GM12878 (cell line): ENCODE measurements around the gene MCOLN1. TPM values are rescaled to one million over a fixed set of nuclear protein-coding genes. Genes with fewer than 3 reads are reported as not detected.

Experiments used
- ATAC-seq: fragments of 200-7000 bp; cut with Tn5 transposase; 3 replicates; pipeline ENCODE4 v1.9.1; 2020; ENCODE audit warnings: mild to moderate bottlenecking, moderate library complexity
- BruUV-seq: library from RNA; stranded (reverse); fragments of 400-500 nt; replicated peaks from 2 replicates; lab custom pipeline; 2021; lab: Mats Ljungman, UMichigan
- CTCF ChIA-PET: fragments of 300-600 bp; sonication (Branson Sonifier 250); formaldehyde crosslinking; extraction: SDS; loops from one replicate; lab custom pipeline; 2021; ENCODE audit warnings: inconsistent platforms; lab: Yijun Ruan, JAX
- POLR2A ChIA-PET: fragments of 350-600 bp; formaldehyde crosslinking; extraction: SDS; loops from one replicate; lab custom pipeline; 2021; ENCODE audit warnings: inconsistent platforms; lab: Charles Lee
- RAD21 ChIA-PET: fragments of 300-600 bp; sonication (Branson Sonifier 250); formaldehyde crosslinking; loops from one replicate; lab custom pipeline; 2023; ENCODE audit warnings: antibody characterized with exemption; ENCODE audit not compliant: unreplicated experiment; lab: Charles Lee
- SMC1A ChIA-PET: fragments of 300-600 bp; sonication (Branson Sonifier 250); formaldehyde crosslinking; loops from one replicate; lab custom pipeline; 2023; ENCODE audit not compliant: unreplicated experiment, uncharacterized antibody; lab: Charles Lee
- DNase-seq: peaks from one replicate; pipeline ENCODE4 v3.0.0-alpha.2; 2011; ENCODE audit warnings: low read depth, low spot score
- FAIRE-seq: peaks from 3 replicates; lab custom pipeline; 2011; peaks lifted over from hg19 to GRCh38; lab: Jason Lieb, UNC
- H2AFZ ChIP-seq: 2 replicates; pipeline ENCODE4 v1.6.0; 2011; ENCODE audit warnings: low read depth, low read length, control low read depth; ENCODE audit not compliant: control insufficient read depth
- H3K27ac ChIP-seq: 2 replicates; pipeline ENCODE4 v1.5.1; 2011; ENCODE audit warnings: control low read depth; ENCODE audit not compliant: control insufficient read depth, insufficient read depth
- H3K27me3 ChIP-seq, 2 experiments: replicated peaks in 1 of 2; 2 replicates each; pipeline versions ENCODE4 v1.6.0 to v1.6.1; 2011; ENCODE audit warnings: low read length in 1 of 2; ENCODE audit not compliant: control insufficient read depth in 2 of 2, insufficient read depth in 2 of 2
- H3K36me3 ChIP-seq, 2 experiments: 2 replicates each; pipeline ENCODE4 v1.5.1; 2011; ENCODE audit warnings: low read length in 1 of 2; ENCODE audit not compliant: control insufficient read depth in 2 of 2, insufficient read depth in 2 of 2
- H3K4me1 ChIP-seq: 2 replicates; pipeline ENCODE4 v1.6.1; 2011; ENCODE audit warnings: mild to moderate bottlenecking, low read length, moderate library complexity, mixed read lengths; ENCODE audit not compliant: control insufficient read depth, insufficient read depth
- H3K4me2 ChIP-seq: 2 replicates; pipeline ENCODE4 v1.6.0; 2011; ENCODE audit warnings: control low read depth; ENCODE audit not compliant: control insufficient read depth, insufficient read depth
- H3K4me3 ChIP-seq: fragments of 200-600 bp; sonication (generic); 2 replicates; pipeline ENCODE4 v1.5.1; 2016
- H3K79me2 ChIP-seq: 2 replicates; pipeline ENCODE4 v1.6.0; 2011; ENCODE audit warnings: low read length; ENCODE audit not compliant: control insufficient read depth, insufficient read depth
- H3K9ac ChIP-seq: 2 replicates; pipeline ENCODE4 v1.8.0; 2011; ENCODE audit warnings: low read length, control low read depth, mixed read lengths; ENCODE audit not compliant: control insufficient read depth, insufficient read depth
- H3K9me3 ChIP-seq: replicated peaks from 3 replicates; pipeline ENCODE4 v1.5.1; 2011; ENCODE audit warnings: mild to moderate bottlenecking, low read length; ENCODE audit not compliant: control insufficient read depth, insufficient read depth
- H4K20me1 ChIP-seq: 2 replicates; pipeline ENCODE4 v1.6.0; 2011; ENCODE audit not compliant: control insufficient read depth, insufficient read depth
- EP300 ChIP-seq, 2 experiments: fragments of 150-350 bp in 1 of 2; IDR thresholded peaks; 2 replicates each; pipeline ENCODE4 v1.6.1; 2011 to 2012; ENCODE audit warnings: low read depth in 2 of 2, low read length in 2 of 2, borderline replicate concordance in 1 of 2, improper control_type of control experiment in 1 of 2, inconsistent platforms in 1 of 2; ENCODE audit not compliant: control insufficient read depth in 1 of 2
- POLR2A ChIP-seq: IDR thresholded peaks from 2 replicates; pipeline ENCODE4 v1.6.1; 2011; ENCODE audit warnings: low read depth, mild to moderate bottlenecking, low read length
- POLR2AphosphoS5 ChIP-seq: IDR thresholded peaks from 2 replicates; pipeline ENCODE4 v1.6.1; 2011; ENCODE audit warnings: mild to moderate bottlenecking, low read length, inconsistent platforms
- YBX1 ChIP-seq: fragments of 450-650 bp; IDR thresholded peaks from 2 replicates; pipeline ENCODE4 v1.6.1; 2016; ENCODE audit warnings: antibody characterized with exemption
- ZBTB4 ChIP-seq: fragments of 450-650 bp; formaldehyde crosslinking; IDR thresholded peaks from 2 replicates; pipeline ENCODE4 v1.4.0; 2022; ENCODE audit warnings: mild to moderate bottlenecking, moderate library complexity
- WGBS: methylation state at CpG from one replicate; pipeline ENCODE4 v1.1.6; 2016; ENCODE audit warnings: low lambda C conversion rate; ENCODE audit not compliant: insufficient replicate concordance, insufficient coverage; ENCODE audit errors: missing lambda C conversion rate; 5-methylcytosine and 5-hydroxymethylcytosine counted together
- in situ Hi-C: fragments of 300-500 bp; cut with MboI; formaldehyde crosslinking; loops from 9 replicates; pipeline ENCODE4 v1.14.3; 2018; ENCODE audit warnings: mixed read lengths
- intact Hi-C: fragments of 100-400 bp; cut with micrococcal nuclease; formaldehyde crosslinking; loops from one replicate; pipeline ENCODE4 v1.14.2; 2022; ENCODE audit not compliant: unreplicated experiment
- polyA plus RNA-seq, 11 experiments: library from polyadenylated mRNA; depleted of rRNA in 4 of 11; unstranded in 6 of 11; stranded (reverse) in 5 of 11; fragments of >200 nt; fragmentation: Nextera tagmentation in 4 of 11; fragmentation: Illumina TruSeq in 1 of 11; extraction: Ambion mirVana in 4 of 11; extraction: Trizol in 1 of 11; gene quantifications; 1 replicate in 1 of 11; 2 replicates in 10 of 11; pipeline versions ENCODE4 v1.2.1 to v1.2.3, GENCODE V29; 2011 to 2016; ENCODE audit warnings: inconsistent platforms in 2 of 11, missing spikeins in 2 of 11, low read depth in 1 of 11
- total RNA-seq, 4 experiments: library from RNA; depleted of rRNA in 3 of 4; stranded (reverse); fragments of >200 nt in 3 of 4; fragmentation: Illumina TruSeq in 1 of 4; extraction: Trizol in 1 of 4; gene quantifications; 2 replicates each; pipeline versions ENCODE4 v1.2.1 to v1.2.3, GENCODE V29; 2013 to 2021
- TF ChIP-seq, protein P1 (sequence below): IDR thresholded peaks from 2 replicates; pipeline ENCODE4 v1.6.1; 2011; ENCODE audit warnings: borderline replicate concordance, low read depth, mild to moderate bottlenecking, moderate library complexity, low read length; ENCODE audit not compliant: insufficient read depth, poor library complexity, severe bottlenecking

The MCOLN1 gene
- total and polyA plus RNA-seq, 10 of the 15 experiments (the other 5 are each of a cell fraction or from before 2014, with no cell fraction given): 0.42 to 15.6 (median 4.9) TPM

DNA sequence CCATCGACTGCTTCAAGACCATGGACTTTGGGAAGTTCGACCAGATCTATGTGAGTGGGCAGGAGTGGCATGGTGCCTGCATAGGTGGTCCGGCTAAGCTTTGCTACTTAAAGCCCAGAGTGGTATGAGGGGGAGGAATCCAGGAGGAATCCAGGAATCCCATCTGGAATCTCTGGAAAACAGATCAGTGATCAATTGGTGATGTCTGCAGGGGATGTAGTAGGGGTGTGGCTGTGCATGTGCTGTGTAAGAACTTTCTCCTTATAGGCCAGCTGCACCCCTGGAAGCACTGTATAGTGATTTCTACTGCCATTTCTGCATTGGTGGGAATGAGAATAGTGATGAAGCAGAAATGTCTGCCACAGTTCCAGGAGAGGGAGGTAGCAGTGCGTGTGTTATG is 36.7 kb downstream of the MCOLN1 start:
- H3K4me2 ChIP-seq: no peak overlapping the region
- no peak for DNase-seq
- in situ Hi-C loops: no loop called here
- no peak for TF ChIP-seq YBX1
- TF ChIP-seq EP300 (IDR thresholded peaks at IDR 0.05; ENCODE audit: borderline replicate concordance in 1 of 2, control insufficient read depth in 1 of 2, low read depth in 2 of 2, low read length in 2 of 2): no peak
- TF ChIP-seq POLR2AphosphoS5: no peak
- TF ChIP-seq, protein P1, sequence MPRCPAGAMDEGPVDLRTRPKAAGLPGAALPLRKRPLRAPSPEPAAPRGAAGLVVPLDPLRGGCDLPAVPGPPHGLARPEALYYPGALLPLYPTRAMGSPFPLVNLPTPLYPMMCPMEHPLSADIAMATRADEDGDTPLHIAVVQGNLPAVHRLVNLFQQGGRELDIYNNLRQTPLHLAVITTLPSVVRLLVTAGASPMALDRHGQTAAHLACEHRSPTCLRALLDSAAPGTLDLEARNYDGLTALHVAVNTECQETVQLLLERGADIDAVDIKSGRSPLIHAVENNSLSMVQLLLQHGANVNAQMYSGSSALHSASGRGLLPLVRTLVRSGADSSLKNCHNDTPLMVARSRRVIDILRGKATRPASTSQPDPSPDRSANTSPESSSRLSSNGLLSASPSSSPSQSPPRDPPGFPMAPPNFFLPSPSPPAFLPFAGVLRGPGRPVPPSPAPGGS: no peak
- TF ChIP-seq, all 136 proteins: peak for 0
- H3K79me2 ChIP-seq: no peaks in the 10 kb centered on the region
- H3K27me3 ChIP-seq: no peaks in the 10 kb centered on the region
- H2AFZ ChIP-seq: no peak overlapping the region
- RAD21 ChIA-PET: no interaction called here
- CTCF ChIA-PET: interaction anchor here (1.1 to 1.5 kb wide), 2 partner anchors 10 to 246 kb away, joined by 3 to 7 read pairs; no protein-coding TSS in a partner anchor
- POLR2A ChIA-PET: interaction anchor here (0.6 kb wide), 1 partner anchor 458 kb away, joined by 3 read pairs; no protein-coding TSS in a partner anchor
- H3K4me1 ChIP-seq: no peaks in the 10 kb centered on the region
- no peak overlapping the region for H3K27ac ChIP-seq
- intact Hi-C loops: no loop called here
- WGBS: 85% methylated on average over 4 of the region's 4 CpGs
- no peak overlapping the region for H3K4me3 ChIP-seq
- no peaks in the 10 kb centered on the region; the same call in 2 of the 3 replicates for H3K9me3 ChIP-seq
- FAIRE-seq (no peak), ATAC-seq (no peak)
- SMC1A ChIA-PET: no interaction called here
- H4K20me1 ChIP-seq: no peaks in the 10 kb centered on the region
- no peak overlapping the region for H3K9ac ChIP-seq
- BruUV-seq: no TSS peak
- H3K36me3 ChIP-seq: peaks cover 7 to 11% of the 10 kb centered on the region in 2 experiments; a peak in 3 of 4 replicates

- H3K9me3 ChIP-seq: no peaks in the 10 kb centered on the region; the same call in 2 of the 3 replicates
- TF ChIP-seq ZBTB4: no peak
- peak; percentile 24; the same call in 1 of the 2 replicates for TF ChIP-seq POLR2A
- H3K9ac ChIP-seq: no peak overlapping the region
- H3K79me2 ChIP-seq: no peaks in the 10 kb centered on the region
- WGBS: 40% methylated on average over 2 of the region's 2 CpGs
- H3K4me2 ChIP-seq: no peak overlapping the region
- in situ Hi-C loops: no loop called here
- ChIA-PET CTCF (no interaction called here), POLR2A (no interaction called here), SMC1A (no interaction called here), RAD21 (no interaction called here)
- FAIRE-seq (no peak), ATAC-seq (no peak), DNase-seq (no peak)
- H3K27me3 ChIP-seq: no peaks in the 10 kb centered on the region
- no peak overlapping the region for H3K4me3 ChIP-seq
- H3K27ac ChIP-seq: no peak overlapping the region
- H3K36me3 ChIP-seq: peaks cover 7 to 9% of the 10 kb centered on the region in 2 experiments; a peak in 3 of 4 replicates
- H2AFZ ChIP-seq: no peak overlapping the region
- H4K20me1 ChIP-seq: no peaks in the 10 kb centered on the region
- intact Hi-C loops: no loop called here
- BruUV-seq: no TSS peak
- no peaks in the 10 kb centered on the region for H3K4me1 ChIP-seq
Observed at GRCh38 chr19:7560255-7560654, 37.8 kb downstream of the MCOLN1 start.
